GM10248 (cell line): Measurements from ENCODE around the gene DYRK2.

Source experiments
- CTCF ChIA-PET: fragments of 300-600 bp; sonication (Branson Sonifier 250); formaldehyde crosslinking; extraction: SDS; loops from one replicate; lab custom pipeline; 2021; ENCODE audit warnings: antibody characterized with exemption; lab: Yijun Ruan, JAX
- POLR2A ChIA-PET: fragments of 350-650 bp; sonication (Branson Sonifier 250); formaldehyde crosslinking; extraction: SDS; loops from one replicate; lab custom pipeline; 2020; ENCODE audit warnings: antibody characterized with exemption; lab: Yijun Ruan, JAX
- DNase-seq: peaks from one replicate; pipeline ENCODE4 v3.0.0; 2012; ENCODE audit errors: extremely low spot score
- CTCF ChIP-seq: IDR thresholded peaks from 2 replicates; pipeline ENCODE4 v1.5.1; 2012; ENCODE audit warnings: mild to moderate bottlenecking, low read depth; ENCODE audit errors: extremely low read depth, missing control alignments, control extremely low read depth

DYRK2 gene

DNA sequence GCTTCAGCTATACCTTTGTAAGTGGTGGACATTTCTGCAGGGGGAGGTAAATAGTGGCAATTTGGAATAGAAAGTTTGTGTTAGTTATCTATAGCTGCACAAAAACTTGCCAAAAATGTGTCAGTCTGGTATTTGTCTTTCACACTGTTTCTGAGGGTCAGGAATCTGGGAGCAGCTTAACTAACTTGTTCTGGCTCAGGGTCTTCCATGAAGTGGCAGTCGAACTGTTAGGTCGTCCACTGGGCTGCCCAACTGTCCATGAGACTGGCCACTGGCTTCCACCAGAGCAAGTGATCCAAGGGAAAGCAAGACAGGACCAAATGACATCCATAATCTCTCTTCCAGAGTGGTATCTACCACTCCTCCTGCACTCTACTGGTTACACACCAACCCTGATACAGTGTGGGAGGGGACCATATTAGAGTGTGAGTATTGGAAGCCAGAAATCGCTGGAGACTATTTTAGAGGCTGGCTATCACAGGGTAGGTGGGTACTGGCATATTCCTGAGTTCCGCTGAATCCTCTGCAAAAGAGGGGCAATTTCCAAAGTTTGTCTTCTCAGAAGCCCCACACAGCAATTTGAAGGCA is 60.9 kb downstream of the DYRK2 start:
- ChIA-PET CTCF (interaction anchor here (1.0 kb wide), 1 partner anchor 9 kb away, joined by 3 read pairs; no protein-coding TSS in a partner anchor), POLR2A (no interaction called here)
- no peak for TF ChIP-seq CTCF
- DNase-seq, result no peak

GRCh38 chr12:67710582-67710981 is 62.0 kb downstream of the DYRK2 start:
- CTCF ChIA-PET, result interaction anchor here (1.5 to 1.6 kb wide), 2 partner anchors 25 to 30 kb away, joined by 3 to 4 read pairs; no protein-coding TSS in a partner anchor
- POLR2A ChIA-PET, result no interaction called here
- no peak for TF ChIP-seq CTCF
- DNase-seq, result peak; percentile 43

GRCh38 chr12:67712011-67712410 is 63.5 kb downstream of the DYRK2 start:
- no peak for DNase-seq
- no peak for TF ChIP-seq CTCF
- ChIA-PET CTCF (interaction anchor here (1.2 to 1.6 kb wide), 3 partner anchors 9 to 32 kb away, joined by 3 to 4 read pairs (median 3); no protein-coding TSS in a partner anchor), POLR2A (no interaction called here)

- POLR2A ChIA-PET, result no interaction called here
- no peak for TF ChIP-seq CTCF
- CTCF ChIA-PET, result no interaction called here
- no peak for DNase-seq
Measured at GRCh38 chr12:67714648-67715047, 66.1 kb downstream of the DYRK2 start.
